Measurements from ENCODE around the gene PCNX2.

The PCNX2 gene

DNA sequence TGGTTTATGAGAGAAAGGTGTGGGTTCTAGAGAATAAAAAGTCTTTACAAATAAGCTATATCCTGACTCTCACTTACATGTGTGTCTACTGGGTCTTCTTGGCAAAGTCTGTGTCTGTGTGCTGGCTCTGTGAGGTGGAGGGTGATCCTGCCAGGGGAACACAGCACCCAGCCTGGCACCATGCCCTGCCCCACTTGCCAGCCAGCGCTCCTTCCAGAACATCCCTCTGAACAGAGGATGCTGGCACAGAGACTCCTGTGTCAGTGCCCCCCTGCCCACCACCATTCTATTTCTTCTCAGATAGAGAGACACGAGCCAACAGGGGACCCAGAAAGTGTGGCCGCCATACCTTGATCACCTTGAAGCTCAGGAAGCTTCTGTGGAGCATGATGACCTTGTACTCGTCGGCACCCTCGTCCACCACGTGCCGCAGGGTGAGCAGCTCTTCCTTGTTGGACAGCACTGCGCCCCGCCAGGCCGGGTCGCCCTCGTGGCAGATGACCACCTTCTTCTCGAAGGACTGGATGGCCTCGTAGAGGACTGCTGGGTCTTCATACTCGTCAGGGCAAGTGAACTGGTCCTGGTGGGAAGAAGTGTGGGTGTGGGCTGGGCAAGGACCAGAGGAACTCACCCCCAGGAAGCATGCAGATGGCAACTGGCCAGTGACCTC is 295.4 kb downstream of the PCNX2 start:
- DNase-seq, result no peak

DNA sequence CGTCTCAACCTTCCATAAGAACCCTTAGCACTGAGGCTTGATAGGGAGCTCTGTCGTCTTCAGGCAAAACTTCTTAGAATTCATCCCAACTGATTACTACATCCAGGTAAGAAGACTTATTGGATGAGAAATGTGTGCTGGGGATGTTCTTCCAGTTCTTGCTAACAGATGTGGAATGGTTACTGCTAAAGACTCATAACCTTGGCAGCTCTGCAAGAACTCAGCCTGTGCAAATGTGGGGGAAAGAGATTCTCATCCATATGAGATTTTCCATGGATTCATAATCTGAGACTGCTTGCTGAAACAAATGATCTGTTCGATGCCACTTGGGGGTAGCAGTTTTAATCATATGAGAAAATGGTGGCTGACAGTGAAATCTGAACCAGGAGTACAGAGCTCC is 296.9 kb downstream of the PCNX2 start:
- no peak for DNase-seq

DNA sequence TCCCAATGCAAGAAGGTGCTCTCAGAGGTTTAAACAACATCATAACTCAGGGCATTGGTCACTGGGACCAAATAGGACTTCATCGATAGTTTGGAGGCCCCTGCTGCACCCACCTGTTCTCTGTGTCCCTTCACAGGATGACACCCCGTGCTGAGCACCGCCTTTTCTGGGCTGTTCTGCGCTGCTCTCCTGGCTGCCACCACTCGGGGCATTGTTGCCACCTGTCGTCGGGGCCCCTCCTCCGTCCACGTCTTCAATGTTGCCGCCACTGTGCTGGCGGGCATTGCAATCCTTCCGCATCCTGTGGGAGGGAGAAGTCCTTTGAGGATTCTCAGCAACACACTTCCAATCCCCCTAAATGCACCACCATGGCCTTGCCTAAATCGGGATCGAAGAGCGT is 297.4 kb downstream of the PCNX2 start:
- DNase-seq, result no peak

DNA sequence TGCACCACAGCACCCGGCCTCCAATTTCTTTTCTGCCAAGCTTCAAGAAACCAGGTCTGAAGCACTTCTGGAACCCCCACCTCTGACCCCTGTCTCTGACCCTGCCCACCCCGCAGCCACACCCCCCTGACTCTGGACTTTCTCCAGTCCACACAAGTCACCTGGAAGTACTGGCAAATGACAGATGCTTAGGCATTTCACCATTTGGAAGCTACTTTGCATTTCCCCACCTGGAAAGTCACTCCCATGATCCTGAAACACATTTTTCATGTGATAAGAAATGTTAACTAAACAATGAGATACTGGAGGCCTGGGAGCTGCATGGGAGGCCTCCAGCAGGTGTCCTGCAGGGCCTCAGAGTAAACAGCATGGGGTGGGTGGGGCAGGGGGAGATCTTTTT is 299.4 kb downstream of the PCNX2 start:
- DNase-seq, result no peak

DNA sequence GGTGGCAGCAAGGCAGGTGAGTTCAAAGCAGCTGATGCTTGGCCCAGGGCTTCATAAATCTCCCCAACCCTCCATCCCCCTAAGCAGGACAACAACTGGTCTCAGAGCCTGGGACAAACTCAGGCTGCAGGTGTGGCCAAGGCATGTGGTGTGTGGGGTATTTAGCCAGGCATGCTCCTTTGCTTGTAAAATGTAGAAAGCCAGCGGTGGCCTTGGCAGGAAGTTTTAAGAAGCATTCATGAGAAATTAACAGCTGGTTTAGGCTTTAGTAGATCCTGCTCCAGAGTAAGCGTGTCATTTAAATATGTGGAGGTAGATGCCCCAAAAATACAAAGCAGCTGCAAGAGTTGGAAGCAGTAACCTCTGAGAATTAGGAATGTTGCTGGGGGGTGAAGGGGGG is 300.3 kb downstream of the PCNX2 start:
- no peak for DNase-seq

DNA sequence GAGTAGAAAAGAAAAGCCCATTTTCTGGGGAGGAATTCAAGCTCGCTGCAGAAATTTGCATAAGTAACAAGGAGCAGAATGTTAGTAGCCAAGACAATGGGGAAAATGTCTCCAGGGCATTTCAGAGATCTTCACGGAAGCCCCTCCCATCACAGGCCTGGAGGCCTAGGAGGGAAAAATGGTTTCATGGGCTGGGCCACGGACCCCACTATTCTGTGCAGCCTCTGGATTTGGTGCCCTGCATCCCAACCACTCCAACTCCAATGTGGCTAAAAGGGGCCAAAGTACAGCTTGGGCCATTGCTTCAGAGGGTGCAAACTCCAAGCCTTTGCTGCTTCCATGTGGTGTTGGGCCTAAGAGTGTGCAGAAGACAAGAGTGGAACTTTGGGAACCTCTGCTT is 302.0 kb downstream of the PCNX2 start:
- no peak for DNase-seq

DNA sequence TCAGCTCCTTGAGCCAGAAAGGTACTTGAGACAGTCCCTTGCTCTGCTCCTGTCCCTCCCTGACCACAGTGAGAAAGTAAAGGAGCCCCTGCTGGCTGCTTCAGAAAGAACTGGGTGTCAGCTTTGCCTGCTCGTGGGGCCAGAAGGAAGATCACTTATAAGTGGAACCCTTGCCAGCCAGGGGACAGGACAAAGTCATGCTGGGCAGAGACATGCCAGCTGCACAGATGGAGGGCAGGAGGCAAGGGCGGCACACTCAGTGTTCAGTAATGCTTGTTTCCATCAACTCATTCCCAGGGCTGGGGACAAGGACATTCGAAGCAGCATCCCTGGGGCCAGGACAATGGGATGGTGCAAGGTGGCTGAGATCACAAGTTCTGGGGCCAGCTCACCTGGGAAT is 303.3 kb downstream of the PCNX2 start:
- no peak for DNase-seq

DNA sequence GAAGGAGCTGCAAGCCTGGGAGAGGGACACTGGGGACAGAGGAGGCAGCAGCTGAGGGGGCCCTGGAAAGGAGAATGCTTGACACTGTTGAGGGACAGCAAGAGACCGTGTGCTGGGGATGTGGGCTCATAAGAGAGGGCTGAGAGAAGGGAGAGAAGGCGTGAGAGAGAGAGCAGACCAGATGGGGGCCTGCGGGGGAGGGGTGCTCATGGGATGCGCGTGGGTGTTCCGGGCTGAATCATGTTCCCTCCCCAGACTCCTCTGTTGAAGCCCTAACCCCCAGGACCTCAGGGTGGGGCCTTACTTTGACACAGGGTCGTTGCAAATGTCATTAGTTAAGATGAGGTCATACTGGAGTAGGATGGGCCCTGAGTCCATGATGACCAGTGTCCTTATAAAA is 304.3 kb downstream of the PCNX2 start:
- no peak for DNase-seq

DNA sequence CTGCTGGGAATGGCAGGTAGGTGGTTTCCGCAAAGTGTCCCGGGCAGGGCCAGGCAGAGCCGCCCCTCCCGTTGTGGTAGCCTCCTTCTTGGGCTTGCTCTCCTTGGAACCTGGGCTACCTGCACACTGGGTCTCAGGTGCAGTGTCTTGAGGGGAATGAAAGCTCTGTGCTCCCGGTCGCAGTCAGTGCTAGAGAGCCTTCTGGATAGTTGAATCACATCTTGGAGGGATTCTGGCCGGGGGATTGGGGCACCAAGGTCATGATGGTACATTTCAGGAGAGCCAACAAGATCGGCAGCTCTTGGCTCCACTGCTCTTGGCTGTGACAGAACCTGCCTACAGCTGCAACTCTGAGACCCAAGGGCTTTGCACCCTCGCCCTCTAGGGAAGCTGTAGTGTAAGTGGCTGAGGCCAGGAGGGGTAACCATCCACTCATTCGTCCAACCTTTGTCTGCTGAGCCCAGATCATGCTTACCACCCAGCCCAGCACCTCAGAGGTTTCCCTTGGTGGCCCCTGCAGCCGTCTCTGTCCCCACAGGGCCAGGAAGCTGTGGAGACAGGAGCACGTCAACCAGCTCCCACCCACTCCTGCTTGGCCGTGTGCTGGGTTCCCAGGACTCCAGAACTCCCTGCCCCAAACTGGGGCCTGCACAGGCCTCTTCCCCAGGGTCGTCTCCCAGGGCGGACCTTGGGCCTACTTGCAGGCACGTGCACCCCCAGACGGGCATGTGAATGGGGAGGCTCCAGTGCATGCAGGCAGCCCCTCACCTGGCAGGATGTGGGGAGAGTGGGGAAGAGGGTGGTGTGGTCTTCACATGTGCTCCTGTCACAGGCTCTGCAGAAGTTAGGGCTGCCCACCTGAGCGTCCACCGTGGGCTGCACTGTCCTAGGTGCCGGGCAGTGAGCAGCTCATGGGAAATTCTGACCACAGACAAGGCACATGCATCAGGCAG is 305.1 kb downstream of the PCNX2 start:
- no peak for DNase-seq

DNA sequence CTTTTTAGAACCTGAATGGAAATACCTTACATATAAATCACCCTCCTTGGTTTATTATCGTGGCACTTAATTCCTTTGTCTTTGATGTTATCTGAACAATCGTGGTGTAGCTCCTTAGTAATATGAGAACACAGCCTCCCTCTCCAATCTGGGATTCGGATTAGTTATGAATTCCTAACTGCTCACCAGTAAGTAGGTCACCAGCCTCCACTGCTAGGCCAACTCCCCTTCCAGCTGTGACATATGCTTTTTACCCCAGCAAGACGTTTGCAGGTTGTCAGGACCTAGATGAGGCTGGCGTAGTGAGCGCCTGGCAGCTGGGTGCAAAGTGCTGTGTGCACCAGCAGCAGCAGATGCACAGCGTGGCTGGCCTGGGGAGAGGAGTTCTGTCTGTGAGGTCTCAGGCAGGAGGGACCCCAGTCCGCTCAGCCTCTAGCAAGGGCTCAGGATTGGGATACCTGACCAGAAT is 306.9 kb downstream of the PCNX2 start:
- DNase-seq, result no peak

DNA sequence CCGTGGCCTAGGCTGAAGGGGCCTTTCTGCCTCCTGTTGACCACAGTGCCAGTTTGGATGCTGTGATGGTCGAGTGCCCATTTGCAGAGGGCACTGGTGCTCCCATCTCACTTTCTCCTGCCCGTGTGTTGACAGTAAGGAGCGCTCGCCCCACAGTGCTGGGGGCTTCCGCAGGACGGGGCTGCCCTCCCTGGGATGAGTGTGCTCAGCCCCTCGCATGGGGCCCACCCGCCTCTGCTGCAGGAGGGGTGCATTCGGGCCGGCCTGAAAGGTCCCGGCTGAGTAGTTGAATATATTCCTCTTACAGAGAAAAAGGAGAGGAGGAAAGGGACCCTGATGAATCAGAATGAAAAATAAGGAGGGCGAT is 307.8 kb downstream of the PCNX2 start:
- DNase-seq, result no peak

DNA sequence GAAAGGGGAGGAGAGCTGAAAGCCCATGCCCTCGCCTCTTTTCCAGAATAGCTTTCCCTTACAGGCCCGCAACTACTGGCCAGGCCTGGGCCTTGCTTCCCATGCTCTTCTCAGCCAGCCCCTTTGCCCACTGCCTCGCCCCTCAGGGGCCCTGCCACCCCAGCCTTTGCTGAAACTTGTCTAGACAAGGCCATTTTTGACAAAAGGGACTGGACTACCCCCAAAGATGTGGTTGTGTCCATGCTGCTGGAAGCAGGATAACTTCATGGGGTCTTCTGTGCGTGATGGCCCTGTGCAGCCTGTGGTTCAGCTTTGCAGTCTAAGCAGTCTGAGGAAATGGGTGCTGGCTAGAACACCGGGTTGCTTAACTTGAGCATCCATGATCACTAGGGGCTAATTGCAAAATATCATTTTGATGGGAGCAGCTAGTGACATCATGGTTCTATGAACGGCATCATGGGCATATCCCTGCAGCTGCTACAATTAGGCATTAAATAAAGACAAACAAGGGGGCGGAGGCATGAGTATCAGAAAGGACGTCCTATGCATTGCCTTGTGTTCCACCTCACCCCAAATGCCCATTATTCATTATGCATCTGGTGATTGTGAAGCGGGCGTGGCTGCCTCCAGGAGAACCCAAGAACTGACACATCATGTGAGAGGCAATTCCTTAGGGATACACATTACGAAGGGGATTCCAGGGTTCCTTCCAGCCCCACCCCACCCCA is 308.3 kb downstream of the PCNX2 start:
- no peak for DNase-seq

DNA sequence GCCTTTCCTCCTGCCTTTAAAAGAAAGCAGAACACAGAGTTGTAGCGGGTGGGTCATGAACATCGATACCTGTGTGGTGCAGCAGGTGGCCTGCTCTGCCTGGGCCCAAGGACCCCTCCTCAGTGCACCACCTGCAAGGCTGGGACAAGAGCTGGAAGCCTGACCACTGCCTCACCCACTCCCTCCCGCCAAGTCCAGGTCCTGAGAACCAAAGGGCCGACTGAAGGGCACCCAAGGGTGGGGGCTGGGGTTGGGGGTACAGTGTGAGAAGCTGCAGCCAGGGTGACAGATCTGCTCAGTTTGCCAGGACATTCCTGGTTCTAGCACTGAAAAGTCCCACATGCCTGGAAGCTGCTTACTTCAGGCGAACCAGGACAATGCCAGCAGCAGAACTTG is 309.0 kb downstream of the PCNX2 start:
- DNase-seq, result no peak

DNA sequence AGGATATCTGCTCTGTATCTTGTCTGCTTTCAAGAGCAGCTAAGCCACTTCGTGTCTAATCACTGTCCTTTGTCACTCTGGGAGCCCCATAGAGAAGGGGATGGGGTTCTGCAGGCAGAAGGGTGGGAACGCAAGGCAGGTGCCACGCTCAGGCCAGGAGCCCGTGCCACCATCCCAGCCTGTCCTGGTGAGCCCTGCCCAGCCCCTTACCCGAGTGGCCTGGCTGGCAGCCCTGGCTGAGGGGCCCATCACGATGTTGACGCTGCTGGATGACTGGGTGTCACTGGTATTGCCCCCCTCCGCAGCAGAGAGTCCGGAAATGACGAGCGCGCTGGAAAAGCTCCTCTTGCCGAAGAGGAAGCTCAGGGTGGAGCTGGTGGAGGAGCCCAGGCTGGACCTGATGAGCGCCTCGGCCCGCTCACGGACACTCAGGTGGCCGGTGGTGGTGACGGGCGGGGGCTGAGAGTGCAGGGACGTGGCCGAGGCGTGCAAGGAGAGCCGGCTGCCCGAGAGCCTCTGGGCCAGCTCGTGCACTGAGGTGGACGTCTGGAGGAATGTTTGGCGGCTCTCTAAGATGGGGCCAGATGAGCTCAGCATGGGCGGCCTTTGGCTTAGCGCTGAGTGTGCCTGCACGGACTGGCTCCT is 309.5 kb downstream of the PCNX2 start:
- DNase-seq, result no peak

DNA sequence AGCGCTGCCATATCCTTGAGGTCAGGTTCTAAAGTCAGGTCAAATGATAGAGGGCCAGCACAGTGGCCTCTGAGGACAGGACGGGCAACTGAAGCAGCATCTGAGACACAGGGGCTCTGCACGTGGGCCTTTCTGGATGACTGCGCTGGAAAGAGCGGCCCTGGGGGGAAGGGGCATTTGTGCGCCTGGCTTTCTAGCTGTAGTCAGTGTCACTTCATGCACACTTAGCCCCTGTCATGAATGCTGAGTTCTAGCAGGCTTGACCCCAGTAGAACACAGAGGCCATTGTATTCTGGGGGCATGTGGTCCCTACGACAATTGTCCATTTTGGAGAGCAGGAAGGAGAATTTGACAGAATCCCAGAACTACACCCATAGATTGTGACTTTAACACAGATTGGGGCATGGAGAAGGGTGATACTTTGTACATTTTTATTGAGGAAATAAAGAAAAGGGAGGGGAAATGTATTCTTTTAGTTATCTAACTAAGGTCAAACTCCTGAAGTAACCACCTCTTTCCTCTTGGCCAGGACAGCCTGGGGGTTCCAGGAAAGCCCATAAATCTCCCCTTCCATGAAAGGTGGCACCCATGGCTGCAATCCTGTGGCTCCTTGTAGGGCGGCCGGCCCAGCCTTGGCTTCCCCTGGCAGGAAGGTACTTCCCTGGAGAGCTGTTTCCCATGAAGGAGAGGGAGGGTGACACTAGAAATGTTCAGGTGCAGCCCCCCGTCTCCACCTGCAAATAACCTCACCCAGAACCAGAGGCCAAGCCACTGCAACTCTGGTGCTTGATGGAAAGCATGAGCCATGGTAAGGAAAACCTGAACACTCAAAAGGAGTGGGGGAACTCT is 310.7 kb downstream of the PCNX2 start:
- no peak for DNase-seq

DNA sequence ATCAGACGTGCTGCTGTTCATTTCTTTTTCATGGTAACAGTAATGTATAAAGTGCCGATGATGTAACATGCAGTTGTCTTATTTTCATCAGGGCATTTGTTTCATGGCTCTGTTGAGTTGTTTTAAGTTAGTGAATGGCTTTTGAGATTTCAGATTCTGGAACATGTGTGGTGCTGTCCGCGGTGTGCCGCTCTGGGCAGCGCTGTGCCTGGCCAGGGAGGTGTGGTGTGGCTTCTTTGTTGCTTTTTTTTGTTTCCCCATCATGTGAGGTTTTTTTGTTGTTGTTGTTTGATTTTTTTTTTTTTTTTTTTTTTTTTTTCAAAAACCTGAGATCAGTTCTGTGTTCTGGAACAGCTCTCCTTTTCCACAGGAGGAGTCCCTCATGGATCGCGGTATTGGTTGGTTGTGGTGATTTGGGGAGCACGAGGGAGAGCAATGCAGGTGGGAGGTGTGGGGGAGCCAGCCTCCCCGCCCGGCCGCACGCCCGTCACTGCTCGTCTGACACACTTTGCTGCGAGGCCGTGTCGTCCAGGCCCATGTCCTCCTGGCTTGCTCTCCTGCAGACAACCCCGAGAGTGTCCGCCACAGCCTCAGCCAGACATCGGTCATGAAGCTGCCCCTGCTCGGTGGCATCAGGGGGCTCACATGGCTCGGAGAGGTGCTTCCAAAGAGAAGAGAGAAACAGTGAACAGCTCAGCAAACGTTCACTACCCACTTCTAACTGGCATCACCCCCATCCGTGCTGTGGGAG is 311.5 kb downstream of the PCNX2 start:
- no peak for DNase-seq

DNA sequence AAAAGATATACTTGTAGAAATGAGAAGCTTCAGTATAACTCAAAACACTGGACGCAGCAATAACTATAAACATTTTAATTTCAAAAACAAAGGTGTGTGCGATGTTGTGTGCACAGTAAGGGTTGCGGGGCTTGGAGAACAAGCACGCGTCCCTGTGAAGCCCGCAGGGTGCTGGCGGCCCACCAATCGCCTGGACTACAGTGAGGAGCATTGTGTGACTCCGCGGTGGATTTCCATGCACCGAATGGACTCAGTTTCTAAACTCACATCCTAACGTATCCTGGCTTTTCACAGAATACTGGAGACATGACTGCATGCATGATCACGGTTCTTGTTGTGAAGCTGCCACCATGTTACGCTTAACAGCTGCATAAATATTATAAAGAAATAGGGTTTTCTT is 312.1 kb downstream of the PCNX2 start:
- no peak for DNase-seq

DNA sequence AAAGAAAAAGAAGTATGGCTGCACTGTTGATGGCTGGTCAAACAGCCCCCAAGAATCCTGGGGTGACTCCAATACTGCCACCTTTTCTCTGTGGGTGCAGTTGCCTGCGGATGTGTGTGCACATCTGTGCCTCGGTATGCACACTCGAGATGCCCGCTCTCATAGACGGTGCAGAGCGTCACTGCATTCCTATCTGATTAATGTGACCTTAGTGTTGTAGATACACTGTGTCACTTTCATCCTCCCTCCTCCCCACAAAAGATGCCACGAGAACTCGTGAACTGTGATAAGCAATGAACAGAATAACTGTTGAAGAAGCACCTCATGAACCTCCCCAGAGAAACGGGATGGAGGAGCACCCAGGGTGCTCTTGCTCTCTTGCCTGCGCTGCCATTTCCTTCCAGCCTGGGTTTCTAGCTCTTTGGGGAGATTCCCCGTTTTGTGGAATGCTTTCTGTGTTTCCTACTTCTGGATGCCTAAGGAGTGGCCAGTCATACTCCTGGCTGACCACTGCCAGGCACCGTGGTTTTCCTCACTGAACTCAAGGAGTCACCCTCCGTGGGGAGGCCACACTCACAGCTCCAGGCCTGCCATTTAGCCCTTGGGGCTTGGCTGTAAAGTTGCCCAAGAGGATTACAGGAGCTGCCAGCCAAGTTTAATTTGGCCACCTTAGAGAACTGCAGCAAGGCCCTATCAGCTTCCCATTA is 313.1 kb downstream of the PCNX2 start:
- DNase-seq, result no peak

DNA sequence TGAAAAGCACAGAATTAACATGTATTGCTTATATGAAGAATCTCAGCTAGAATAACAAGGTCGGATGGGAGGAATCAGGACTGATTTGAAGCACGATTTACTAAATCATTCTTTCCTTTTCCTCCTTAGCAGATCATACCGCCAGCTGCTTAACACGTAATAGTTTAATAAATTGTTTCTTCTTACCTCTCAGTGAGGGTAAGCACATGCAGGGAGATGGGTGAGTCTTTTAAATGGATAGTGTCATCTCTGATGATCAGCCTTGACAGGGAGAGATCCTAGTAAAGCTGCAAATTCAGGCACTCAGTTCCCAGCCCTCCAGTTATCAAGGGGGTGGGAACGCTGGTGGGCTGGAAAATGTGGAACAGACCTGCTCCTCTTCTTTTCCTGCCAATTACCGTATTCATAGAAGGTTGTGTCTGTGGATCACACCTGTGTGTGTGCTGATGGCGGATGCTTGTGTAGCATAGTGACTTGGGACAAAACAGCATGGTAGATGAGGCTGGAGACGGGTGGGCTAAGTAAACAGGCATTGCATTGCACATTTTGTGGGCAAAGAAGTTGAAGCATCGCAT is 314.5 kb downstream of the PCNX2 start:
- DNase-seq, result no peak

DNA sequence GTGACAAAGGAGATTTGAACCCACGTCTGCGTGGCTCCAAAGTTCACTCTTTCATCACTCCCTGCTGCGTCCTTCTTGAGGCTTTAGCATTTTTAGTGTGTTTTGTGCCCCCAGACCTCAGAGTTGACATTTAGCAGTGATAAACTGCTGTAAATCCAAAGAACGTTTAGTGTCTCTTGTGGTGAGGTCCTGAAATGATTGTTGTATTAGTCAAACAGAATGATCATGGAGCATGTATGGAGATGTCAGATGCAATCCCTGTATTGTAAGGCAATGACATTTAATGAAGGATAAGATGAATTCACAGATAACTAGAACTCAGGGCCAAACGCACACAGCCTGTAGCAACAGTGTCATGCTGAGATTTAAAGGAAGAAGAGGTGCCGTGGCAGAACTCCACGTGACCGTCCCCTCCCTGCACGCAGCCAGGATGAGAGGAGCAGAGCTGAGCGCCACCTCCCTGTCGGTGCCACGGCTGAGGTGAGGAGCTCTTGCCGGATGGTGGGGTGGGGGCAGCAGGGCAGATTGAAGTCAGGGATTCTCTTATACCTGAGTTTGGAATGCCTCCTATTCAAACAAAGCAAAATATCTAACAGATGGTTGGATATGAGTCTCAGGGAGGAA is 315.1 kb downstream of the PCNX2 start:
- no peak for DNase-seq
